Fibroblast of lung (primary cell): ENCODE data around the gene MT1A.

Source experiments
- CTCF ChIP-seq, 2 donors: IDR thresholded peaks in 1 of 2; conservative IDR thresholded peaks in 1 of 2; 1 replicate in 1 of 2; 2 replicates in 1 of 2; pipeline ENCODE4 v1.5.1; 2011 to 2012; ENCODE audit warnings: low read length in 2 of 2, control low read depth in 1 of 2, inconsistent platforms in 1 of 2, low read depth in 1 of 2, mild to moderate bottlenecking in 1 of 2
- EZH2 ChIP-seq: IDR thresholded peaks from 2 replicates; pipeline ENCODE4 v1.5.1; 2012; ENCODE audit warnings: low read length, control low read depth, mild to moderate bottlenecking; ENCODE audit errors: missing control alignments

- no peak for TF ChIP-seq CTCF (conservative IDR thresholded peaks at IDR 0.05 in 1 of 2, IDR thresholded peaks at IDR 0.05 in 1 of 2; ENCODE audit: low read depth in 1 of 2, low read length in 2 of 2)
- TF ChIP-seq EZH2: no peak
Measured at GRCh38 chr16:56635441-56635967, 3.0 kb upstream of the MT1A start.
